NT2/D1 (cell line): ENCODE measurements around the gene SET.

Experiments used
- SUZ12 ChIP-seq: IDR thresholded peaks from 2 replicates; pipeline ENCODE4 v1.6.1; 2011; ENCODE audit not compliant: insufficient read length, insufficient read depth; ENCODE audit errors: extremely low read depth
- YY1 ChIP-seq: IDR thresholded peaks from 2 replicates; pipeline ENCODE4 v1.6.1; 2011; ENCODE audit not compliant: insufficient read length, insufficient read depth

DNA sequence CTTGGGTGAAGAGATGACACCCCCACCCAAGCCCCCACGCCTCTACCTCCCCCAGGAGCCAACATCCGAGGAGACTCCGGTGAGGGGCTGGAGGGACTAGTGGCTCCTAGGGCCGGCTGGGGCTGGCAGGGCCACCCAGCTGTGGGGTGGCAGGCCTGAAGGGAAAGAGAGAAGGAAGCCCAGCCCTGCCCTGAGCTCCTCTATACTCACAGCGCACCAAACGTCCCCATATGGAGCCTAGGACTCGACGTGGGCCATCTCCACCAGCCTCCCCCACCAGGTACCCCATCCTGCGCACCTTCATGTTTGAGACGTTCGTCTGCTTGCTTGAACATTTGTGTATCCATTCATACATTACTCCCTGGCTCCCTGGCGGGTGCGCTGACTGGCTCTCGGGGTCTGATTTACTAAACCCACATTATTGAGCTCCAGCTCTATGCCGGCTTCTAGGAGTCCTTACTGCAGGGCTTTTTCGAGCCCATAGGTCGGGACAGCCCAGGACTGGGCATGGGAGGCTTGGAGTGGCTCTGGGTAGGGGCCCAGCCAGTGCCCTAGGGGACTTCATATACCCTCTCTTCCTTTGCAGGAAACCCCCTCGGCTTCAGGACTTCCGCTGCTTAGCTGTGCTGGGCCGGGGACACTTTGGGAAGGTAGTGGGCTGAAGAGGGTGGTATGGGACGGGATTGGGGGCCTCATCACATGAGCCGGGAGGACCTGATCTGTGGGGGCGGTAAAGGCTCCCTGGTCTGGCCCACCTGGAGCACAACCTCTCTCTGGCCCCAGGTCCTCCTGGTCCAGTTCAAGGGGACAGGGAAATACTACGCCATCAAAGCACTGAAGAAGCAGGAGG, 25.8 kb downstream of the SET start:
- TF ChIP-seq YY1 (no peak), SUZ12 (no peak)
